Stimulated activated CD8-positive, alpha-beta memory T cell treated with anti-CD3 and anti-CD28 coated beads, Interleukin-7, amount 100 ng/mL, for 48 hours (primary cell): Measurements from ENCODE around the gene BCAS3.
"Not testable (repeated sequence)": the region's sequence is repeated elsewhere in the genome, so short reads cannot be mapped to it uniquely, and the experiment has no call there.

Experiments used
- DNase-seq, 2 donors: peaks; one replicate each; pipeline ENCODE4 v3.0.0-alpha.2; 2020; ENCODE audit warnings: low read depth in 1 of 2; ENCODE audit errors: extremely low read depth in 1 of 2

The BCAS3 gene

DNA sequence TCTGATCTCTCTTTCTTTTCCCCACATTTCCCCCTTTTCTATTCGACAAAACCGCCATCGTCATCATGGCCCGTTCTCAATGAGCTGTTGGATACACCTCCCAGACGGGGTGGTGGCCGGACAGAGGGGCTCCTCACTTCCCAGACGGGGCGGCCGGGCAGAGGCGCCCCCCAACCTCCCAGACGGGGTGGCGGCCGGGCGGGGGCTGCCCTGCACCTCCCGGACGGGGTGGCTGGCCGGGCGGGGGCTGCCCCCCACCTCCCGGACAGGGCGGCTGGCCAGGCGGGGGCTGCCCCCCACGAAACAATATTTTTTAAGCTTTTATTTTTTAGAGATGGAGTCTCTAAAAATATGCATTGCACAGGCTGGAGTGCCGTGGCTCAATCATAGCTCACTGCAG, 299.2 kb downstream of the BCAS3 start:
- DNase-seq = not testable (repeated sequence)

DNA sequence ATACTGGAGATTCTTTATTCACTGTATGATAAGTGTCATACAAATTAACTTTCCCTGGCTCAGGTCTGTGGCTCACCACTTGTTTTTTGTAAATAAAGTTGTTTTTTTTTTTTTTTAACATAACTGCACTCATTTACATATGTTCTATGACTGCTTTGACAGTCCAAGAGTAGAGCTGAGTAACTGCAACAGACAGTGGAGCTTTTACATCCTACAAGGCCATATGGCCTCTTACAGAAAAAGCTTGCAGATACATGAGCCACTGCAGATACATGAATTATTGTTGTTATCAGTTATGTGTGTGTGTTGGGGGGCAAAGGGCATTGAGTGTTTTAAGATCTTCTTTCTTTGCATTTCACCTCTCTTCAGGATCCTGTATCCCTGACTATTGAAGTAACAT, 311.7 kb downstream of the BCAS3 start:
- DNase-seq = no peak

DNA sequence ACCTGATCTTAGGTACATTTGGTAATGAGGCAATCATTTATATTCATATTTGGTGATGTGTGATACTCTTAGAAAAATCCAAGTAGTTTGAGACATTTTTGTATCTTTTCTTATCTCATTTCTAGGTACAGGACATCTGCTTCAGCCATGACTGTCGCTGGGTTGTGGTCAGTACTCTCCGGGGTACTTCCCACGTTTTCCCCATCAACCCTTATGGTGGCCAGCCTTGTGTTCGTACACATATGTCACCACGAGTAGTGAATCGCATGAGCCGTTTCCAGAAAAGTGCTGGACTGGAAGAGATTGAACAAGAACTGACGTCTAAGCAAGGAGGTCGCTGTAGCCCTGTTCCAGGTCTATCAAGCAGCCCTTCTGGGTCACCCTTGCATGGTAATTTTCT, 312.2 kb downstream of the BCAS3 start:
- DNase-seq = no peak

DNA sequence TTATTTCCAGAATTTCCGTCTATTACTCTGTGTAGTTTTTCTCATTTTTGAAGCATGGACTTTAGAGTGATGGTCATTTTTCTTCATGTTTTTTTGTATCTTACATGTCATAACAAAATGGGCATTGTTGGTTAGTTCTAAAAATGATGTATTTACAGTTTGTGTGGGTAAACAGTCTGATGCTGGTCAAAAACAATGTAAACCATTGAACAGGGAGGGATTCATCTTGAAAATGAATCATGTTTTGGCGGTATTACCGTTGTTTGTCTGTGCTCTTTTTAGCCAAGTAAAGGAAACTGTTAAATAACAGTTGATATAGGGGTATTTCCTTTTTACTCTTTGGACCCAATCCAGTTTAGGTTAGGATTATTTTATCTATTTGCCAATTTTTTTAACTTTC, 315.8 kb downstream of the BCAS3 start:
- no peak for DNase-seq

DNA sequence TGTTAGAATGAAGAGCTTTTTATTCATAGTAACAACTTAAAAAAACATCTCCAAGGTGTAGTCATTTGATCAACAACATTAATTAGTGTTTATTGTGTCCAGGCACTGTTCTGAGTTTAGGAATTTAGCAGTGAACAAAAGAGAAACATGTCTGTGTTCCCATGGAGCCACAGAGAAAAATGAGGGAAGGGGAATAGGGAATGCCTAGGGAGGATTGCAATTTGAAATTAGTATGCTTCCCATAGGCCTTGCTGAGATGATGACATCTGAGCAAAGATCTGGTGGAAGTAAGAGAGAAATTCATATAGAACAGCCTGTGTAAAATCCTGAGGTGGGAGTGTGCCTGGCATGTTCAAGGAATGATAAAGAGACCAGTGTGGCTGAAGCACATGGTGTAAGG, 318.0 kb downstream of the BCAS3 start:
- no peak for DNase-seq

DNA sequence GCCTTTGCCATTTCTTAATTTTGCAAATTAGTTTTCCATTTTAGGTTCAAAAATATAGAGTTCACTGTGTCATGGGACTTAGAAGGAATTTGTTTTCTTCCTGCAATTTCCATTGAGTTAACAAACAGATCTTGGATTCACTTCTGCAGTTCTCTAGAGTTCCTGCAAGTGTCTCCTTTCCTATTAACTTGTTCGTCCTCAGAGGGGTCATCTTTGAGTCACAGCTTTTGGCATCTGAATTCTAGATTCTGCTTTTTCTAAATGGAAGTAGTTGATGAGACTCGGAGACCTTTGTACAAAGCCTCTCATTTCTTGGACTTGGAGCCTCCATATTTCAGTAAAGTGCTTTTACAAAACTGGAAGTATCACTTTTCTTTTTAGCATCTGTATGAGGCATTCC, 323.3 kb downstream of the BCAS3 start:
- no peak for DNase-seq

DNA sequence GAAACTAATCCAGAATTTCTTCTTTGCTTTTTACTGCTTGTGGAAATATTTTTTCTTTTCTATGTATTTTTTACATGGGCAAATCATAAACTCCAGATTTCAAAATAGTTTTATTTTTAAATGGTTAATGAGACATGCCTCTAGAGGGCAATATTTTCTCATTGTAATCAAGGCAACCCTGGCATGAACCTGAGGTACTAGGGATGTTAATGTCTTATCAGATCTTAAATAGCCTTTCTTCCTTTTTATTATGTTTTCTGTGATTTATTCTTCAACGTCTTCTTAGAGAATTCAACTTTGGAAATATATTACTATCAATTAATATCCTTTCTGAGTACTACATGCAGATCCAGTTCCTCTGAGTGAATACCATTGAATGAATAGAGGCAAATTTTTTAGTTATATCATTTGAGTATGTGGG, 324.7 kb downstream of the BCAS3 start:
- DNase-seq = no peak

DNA sequence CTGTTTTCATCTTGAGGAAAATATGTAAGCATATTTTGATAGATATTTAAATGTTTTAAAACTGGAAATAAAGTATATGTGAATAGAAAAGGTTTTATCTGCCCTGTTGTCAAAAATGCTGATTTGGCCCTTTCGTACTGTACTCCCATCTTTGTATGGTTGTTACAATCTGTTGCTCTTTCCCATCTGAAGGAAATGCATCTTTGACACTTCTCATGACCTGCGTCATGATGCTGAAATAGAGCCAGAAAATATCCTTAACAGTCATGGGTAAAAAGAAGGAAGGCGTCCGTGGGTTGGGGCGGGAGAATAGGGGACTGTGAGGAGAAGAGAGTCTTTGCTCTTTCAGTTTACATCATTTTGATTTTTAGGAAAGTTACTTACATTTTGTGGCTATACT, 327.7 kb downstream of the BCAS3 start:
- no peak for DNase-seq

DNA sequence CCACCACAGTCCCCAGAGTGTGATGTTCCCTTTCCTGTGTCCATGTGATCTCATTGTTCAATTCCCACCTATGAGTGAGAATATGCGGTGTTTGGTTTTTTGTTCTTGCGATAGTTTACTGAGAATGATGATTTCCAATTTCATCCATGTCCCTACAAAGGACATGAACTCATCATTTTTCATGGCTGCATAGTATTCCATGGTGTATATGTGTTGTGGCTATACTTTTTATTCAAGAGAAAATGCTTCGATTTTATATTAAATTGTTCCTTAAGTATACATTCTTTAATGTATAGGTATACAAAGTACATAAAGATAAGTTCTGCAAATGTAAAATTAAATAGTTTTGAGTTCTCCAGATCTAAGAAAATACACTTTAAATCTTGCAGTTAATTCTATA, 328.3 kb downstream of the BCAS3 start:
- DNase-seq = not testable (repeated sequence)

DNA sequence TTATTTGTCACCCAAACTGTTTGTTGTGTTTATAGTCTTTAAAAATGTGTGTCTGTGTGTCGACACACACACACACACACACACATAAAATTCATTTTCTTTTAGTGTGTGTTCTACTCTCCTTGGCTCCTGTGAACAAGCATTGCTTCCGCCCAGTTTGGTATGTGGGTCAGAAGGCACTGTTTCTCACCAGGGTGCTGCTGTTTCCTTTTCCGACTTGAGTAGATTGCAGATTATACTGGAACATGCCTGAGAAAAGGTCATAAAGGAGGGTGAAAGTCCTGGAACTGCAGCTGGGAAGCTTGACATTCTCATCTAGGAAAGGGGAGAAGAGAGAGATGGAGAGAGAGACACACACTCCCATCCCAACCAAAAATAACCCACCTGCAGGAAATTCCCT, 330.3 kb downstream of the BCAS3 start:
- no peak for DNase-seq

DNA sequence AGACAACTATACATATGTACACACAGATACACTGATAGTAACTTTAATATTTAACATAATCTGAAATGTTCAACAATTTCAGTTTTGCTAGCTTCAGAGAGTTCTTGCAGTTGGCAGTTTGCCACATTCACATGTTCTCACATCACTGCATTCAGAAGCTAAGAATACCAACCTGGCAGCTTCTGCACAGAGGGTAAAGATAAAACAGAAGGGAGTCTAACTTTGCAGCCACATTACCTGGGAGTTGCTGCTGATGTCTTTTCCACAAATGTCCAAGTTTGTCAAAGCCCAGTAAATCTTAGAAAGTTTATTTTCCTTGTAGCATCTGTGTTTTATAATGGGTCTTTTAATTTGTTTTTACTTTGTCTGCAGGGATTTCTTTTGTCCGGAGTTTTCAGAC, 332.0 kb downstream of the BCAS3 start:
- no peak for DNase-seq

DNA sequence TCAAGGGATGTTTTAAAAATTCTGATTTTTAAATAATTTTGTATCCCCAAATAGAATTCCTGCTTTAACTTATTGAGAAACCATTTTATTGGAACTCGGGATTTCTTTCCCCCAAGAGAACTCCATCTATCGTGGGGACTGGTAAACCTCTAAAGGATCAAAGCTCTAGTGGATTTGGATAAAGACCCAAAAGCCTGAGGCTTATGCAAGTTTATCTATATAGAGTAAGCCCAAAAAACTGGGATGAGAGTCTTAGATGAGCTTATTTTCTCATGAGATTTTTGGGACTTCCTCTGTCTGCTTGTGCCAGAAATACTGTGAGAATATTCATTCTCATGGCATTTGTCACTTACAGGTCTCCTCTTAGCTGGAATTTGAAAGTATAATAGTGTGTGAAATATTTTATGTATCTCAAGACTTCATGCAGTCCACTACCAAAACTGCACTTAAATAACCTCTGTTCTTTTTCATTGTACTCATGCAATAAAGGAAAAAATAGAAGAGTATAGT, 333.1 kb downstream of the BCAS3 start:
- no peak for DNase-seq

DNA sequence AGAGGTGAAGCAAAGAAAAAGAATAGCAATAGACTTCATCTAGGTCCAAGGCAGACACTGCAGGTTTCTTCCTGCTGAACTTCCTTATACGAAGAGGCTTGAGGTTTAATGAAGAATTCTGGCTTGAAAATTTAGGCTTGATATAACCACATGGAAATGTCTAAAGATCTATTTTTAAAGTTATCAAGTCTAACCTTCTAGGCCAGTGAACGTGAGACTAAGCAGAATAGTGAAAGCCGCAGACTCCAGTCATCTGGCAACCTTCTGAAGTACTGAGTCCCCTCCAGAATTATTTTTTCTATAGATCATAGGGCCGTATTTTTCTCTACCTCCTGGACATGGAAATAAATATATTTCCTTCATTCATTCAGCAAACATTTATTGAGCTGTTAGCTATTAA, 333.6 kb downstream of the BCAS3 start:
- no peak for DNase-seq

DNA sequence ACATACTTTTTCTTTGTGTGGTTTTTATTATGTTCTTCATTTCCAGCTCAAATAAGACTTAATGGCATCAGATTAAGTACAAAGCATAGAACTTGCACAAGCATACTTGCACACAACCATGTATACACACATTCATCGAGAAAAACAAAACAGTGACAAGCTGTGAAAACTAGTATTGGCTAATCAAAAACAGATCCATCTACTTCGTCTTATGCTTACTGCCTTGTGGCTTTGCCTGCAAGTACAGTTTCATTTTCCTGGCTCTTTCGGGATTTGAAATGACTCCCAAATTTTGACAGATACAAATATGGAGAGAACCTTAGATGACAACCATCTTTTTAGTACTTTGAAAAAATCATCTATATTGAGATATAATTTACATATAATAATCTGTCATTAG, 338.3 kb downstream of the BCAS3 start:
- no peak for DNase-seq

DNA sequence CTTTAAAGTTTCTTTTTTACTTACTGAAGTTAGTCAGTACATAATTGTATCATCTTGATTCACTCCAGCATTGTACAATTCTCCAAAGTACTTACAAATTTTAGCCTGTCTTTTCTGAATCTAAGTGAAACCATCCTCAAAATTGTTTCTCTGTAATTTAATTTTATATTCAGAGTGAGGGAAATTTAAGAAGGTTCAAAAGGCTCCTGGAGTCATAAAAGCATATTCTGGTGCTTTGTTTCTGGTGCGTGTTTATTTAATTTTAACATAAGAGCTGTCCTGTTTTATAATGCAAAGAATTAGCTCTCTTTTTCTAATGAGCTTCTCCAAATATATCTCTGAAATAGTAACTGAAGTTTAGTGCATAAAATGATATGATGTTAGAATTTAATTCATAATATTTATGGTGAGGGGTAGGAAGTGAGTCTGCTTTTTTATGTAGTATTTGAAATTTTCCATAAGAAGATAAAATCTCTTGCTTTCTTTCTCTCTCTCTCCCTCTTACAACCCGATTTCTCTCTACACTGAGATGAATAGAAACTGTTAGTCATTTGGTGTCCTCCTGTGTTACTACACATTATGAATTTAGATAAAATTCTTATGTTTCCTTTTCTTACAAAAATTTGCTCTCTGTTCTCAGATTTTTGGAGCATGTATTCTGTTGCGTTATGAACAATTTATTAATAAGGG, 339.8 kb downstream of the BCAS3 start:
- no peak for DNase-seq

DNA sequence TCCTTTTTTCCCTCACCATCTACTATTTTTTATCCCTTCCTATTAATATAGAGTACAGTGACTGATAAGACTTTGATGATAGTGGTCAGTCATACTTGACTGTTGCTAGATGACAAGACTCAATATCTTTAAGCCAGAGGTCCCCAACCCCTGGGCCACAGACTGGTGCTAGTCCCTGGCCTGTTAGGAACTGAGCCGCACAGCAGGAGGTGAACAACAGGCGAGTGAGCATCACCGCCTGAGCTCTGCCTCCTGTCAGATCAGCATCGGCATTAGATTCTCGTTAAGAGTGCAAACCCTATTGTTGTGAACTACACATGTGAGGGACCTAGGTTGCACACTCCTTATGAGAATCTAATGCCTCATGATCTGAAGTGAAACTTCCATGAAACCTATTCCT, 341.3 kb downstream of the BCAS3 start:
- DNase-seq = no peak

DNA sequence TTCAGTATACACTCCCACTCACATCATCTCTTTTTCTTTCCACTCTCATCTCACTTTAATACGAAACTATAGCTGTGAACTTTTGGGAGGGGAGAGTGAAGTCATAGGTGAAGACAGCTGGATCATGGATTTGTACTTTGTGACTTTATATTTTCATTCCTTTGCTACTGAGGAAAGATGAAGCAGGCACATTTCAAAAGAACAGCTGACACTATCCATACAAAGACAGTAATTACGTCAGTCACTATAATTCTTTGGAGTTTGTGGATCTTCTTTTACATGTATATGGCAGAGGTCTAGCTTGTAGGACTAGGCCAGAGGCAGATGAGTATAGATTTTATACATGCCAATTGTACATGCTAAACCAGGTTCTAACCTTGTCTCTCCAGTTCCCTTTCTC, 346.3 kb downstream of the BCAS3 start:
- DNase-seq = no peak

DNA sequence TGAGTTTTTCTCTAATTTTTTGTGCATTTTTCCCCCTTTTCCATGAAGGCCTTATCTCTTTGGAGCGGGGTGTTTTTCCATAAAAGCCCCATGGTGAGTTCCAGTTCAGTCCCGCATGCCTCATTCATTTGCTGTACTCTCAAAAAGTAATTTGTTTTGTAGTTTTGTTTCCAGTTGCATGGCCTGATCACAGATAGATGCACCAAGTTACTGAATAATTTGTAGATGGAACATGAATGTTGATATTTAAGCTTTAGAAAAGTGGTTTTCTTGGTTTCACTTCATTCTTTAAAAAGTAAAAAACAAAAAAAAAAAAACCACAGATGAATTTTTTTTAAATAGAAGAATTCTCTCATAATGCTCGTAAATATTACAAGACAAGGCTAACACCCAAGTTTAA, 349.2 kb downstream of the BCAS3 start:
- no peak for DNase-seq

DNA sequence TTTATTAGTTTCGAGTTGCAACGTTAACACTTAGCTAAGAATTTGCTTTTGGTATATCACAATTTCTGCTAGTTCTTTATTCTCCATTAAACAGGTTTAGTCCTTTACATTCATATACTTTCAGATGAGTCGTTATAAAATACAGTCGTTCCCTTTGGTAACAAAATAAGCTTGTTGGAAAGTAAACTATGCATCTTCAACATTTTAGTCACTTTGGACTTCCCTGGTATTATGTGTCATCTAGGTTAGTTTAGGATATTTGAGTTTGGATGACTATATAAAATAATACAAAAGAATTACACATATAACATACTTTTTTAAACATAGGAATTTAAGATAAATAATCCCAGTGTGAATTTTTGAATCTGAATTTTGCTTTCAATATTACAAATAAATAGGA, 351.5 kb downstream of the BCAS3 start:
- no peak for DNase-seq

DNA sequence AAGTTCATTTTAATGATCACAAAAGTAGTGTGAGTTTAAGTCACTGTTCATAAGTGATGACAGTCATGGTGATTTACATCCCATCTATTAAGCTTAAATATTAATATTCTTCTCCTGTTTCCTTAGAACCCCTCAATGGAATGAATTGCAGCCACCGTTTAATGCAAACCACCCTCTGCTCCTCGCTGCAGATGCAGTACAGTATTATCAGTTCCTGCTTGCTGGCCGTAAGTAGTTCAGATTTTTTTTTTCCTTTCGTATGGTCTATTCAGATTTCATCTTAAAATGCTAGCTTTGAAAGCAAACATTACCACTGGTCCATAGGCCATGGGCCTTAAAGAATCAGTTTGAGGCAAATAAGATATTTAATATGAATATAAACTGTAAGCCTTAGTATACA, 363.0 kb downstream of the BCAS3 start:
- no peak for DNase-seq

DNA sequence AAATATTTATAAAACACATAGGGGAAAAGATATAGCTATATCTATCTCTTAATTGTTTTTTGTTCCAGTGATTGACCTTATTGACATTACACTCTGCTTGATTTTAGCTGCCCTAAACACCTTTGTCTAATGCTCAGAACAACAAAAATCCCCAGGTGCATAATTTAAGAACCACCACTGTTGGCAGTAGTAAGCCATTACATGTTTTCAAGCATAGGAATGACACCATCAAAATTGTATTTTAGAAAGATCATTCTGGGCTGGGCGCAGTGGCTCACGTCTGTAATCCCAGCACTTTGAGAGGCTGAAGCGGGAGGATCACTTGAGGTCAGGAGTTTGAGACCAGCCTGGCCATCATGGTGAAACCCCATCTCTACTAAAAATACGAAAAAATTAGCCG, 364.7 kb downstream of the BCAS3 start:
- not testable (repeated sequence) for DNase-seq

DNA sequence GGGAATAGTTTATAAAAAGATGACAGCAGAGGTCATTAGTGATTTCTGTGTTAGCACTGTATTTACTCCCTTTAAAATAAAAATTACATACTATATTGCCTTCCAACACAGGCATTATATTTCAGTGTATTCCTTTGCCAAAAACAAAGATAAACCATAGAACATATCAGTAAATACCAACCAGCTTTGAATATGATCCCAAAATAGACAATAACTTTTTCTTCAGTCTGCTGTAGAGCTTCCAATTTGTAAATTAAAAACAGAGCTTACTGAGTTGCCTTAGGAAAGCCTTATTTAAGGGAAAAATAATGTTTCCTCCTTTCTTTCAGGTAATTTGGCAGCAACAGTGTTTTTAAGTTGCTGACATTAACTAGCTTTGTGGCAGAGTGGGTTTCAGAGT, 369.9 kb downstream of the BCAS3 start:
- no peak for DNase-seq
